VCaP (cell line): ENCODE measurements around the gene ATP10A.

Experiments
- H3K27ac ChIP-seq: fragments of 450-650 bp; 2 replicates; pipeline ENCODE4 v1.5.1; 2017
- TF ChIP-seq, protein P1 (sequence below): fragments of 450-650 bp; conservative IDR thresholded peaks from 2 replicates; pipeline ENCODE4 v1.5.1; 2017; ENCODE audit warnings: mild to moderate bottlenecking, moderate library complexity

Gene ATP10A

DNA sequence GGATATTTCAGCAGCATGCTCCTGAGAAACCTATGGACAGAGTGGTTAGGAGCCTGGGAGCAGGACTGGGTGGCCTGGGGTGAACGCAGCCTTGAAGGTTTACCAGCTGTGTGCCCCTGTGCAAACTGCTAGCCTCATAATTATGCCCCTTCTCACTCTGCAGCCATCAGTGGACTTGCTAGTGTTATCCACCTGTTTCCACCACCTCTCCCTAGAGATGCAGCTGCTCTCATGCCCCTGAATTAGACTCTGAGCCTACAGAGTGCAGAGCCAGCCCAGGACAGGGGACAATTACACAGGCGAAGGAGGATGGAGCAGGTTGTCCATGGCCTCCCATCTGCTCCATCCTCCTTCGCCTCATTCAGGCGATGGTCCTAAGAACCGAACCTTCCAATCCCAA, 175.9 kb downstream of the ATP10A start:
- no peak overlapping the region for H3K27ac ChIP-seq
- TF ChIP-seq, protein P1, sequence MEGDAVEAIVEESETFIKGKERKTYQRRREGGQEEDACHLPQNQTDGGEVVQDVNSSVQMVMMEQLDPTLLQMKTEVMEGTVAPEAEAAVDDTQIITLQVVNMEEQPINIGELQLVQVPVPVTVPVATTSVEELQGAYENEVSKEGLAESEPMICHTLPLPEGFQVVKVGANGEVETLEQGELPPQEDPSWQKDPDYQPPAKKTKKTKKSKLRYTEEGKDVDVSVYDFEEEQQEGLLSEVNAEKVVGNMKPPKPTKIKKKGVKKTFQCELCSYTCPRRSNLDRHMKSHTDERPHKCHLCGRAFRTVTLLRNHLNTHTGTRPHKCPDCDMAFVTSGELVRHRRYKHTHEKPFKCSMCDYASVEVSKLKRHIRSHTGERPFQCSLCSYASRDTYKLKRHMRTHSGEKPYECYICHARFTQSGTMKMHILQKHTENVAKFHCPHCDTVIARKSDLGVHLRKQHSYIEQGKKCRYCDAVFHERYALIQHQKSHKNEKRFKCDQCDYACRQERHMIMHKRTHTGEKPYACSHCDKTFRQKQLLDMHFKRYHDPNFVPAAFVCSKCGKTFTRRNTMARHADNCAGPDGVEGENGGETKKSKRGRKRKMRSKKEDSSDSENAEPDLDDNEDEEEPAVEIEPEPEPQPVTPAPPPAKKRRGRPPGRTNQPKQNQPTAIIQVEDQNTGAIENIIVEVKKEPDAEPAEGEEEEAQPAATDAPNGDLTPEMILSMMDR = no peak

DNA sequence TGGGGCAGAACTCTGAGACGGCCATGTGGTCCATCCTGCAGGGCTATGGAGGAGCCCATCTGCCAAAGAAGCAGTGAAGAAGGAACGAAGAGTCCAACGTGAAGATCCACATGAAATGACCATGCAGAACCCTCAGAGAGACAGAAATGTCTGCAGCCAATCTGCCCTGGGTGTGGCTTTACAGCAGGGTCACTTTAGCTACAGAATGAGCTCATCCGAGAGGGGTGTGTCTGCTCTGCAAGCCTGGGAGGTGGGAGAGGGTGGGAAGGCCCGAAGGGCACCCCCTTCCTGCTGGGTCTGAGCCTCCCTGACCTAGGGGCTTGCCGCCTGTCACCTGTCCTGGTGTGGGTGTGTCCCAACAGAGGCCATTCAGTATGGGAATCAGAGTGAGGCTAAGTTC, 176.3 kb downstream of the ATP10A start:
- H3K27ac ChIP-seq = no peak overlapping the region
- TF ChIP-seq, protein P1 = no peak

DNA sequence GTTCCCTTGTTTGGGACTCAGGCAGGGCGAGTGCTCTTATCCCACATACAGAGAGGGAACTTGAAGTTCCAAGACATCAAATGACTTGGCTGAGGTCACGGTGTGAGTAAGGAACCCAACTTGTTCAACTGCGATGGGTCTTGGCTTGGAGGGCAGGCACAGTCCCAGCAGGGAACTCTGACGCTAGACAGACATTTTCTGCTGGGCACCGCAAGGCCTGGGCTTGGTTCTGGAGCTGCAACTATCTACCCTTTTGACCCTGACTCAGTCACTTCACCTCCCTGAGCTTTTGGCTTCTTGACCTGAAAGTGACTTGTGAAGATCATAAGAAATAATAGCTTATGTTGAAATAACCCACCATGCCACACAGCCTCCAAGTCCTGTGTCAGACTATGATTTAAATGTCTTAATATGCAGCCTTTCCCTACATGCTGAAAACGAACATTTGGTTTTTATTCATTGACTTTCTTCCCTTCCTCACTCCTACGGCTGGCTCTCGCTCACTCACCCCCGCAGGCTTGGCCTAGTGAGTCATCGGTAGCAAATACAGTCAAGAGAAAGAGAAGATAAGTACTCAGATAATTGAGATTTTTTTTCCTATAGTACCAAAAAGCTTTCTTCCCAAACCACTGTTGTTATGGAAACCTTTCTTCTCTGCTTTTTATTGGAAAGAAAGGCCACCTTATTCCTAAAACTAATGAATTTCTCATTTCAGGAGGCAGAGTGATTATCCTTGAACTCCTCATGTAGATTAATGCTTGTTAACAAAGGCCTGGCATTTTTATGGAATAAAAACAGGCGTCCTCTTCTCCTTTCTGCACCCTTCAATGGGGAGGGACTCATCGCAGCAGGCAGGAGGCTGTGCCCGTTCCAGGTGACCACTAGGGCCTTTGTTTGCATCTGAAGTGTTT, 178.4 kb downstream of the ATP10A start:
- H3K27ac ChIP-seq = no peak overlapping the region
- TF ChIP-seq, protein P1 = no peak

DNA sequence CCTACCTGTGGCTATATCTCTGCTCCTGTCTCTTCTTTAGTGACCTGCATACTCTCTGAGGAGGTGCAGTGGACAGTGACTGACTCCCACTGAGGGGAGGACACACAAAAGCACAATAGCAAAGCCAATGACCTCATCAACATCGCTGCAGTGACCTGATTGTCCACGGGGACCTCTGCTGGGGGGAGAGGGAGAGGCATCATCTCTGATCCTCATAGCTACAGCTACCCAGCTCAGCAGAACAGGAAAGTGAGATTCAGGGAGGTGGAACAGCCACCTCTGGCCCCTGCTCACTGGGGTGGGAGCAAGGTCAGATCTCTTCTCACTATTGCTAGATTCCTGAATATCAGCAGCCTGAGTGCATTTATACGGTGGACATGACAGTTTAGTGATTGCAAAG, 179.2 kb downstream of the ATP10A start:
- TF ChIP-seq, protein P1 = no peak
- H3K27ac ChIP-seq = no peak overlapping the region

DNA sequence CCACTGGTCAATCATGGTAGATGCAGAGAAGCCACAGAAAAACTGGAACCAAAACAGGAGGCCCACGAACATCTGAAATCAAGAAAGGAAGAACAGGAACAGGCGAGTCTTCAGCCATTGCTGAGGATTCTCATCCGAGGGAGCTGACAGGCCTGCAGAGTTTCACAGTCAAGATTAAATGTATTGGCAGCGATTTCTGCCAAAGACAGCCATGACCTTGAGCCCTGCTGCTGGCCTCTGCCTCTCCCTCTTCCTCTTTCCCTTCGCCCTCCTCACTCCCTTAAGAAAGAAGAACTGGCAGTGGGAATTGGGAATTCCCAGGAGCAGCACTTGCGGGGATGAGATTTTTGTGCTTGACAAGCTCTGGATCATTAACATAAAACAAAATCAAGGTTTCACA, 179.7 kb downstream of the ATP10A start:
- TF ChIP-seq, protein P1 = no peak

DNA sequence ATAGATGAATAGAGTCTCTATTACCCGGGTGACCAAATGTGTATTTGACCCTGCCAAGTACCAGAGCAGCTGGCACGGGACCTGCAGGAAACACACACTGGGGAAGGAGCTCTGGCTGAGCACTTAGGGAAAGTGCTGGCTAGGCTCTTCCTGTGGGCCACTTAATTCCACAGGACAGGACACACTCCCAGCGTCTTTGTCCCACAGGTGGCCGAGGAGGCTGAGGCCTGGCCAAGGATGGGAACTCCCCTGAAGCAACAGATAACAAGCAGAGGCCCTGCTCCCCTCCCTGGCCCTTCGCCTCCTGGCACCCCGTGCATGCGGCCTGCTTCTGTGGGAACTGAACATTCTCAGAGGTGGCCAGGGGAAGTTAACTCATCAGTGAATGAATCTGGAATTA, 180.8 kb downstream of the ATP10A start:
- H3K27ac ChIP-seq = no peak overlapping the region
- TF ChIP-seq, protein P1 = no peak

More for the DNA sequence above, 179.7 kb downstream of the ATP10A start:
- H3K27ac ChIP-seq = no peak overlapping the region

DNA sequence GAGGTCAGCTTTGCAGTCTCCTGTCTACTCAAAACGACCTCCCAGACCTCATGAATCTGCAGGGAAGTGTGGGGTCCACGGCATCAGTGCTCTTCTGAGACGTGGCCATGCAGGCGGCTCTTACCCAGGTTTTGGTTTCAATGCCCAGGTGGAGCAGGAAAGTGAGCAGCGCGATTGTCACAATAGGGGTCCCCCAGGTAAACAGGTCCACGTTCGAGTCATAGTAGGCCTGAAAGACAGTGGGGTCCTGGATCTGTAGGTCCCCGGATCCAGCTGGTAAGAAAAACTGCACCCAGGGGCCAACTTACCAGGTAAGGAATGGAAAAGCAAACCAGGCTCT, 182.5 kb downstream of the ATP10A start:
- TF ChIP-seq, protein P1 = no peak
- H3K27ac ChIP-seq = no peak overlapping the region
